ENCODE measurements around the gene BANF1.

DNA sequence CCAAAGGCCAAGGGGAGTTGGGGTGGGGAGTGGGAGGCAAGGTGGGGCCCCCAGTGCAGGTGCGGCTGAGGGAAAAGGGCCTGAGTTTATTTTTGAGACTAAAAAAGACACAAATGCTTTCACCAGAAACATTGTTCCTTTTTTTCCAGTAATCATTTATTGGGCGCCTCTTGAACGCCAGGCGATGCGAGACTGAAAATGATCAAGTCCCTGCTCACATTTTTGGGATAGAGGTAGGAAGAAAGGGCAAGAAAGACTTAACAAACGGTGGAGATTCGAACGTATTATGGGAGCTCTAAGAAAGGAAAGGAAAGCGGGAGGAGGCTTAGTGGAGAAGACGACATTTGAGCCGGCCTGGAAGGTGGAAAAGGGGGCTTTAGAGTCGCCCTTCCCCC is 49.1 kb downstream of the BANF1 start:
- TF ChIP-seq, protein P1, sequence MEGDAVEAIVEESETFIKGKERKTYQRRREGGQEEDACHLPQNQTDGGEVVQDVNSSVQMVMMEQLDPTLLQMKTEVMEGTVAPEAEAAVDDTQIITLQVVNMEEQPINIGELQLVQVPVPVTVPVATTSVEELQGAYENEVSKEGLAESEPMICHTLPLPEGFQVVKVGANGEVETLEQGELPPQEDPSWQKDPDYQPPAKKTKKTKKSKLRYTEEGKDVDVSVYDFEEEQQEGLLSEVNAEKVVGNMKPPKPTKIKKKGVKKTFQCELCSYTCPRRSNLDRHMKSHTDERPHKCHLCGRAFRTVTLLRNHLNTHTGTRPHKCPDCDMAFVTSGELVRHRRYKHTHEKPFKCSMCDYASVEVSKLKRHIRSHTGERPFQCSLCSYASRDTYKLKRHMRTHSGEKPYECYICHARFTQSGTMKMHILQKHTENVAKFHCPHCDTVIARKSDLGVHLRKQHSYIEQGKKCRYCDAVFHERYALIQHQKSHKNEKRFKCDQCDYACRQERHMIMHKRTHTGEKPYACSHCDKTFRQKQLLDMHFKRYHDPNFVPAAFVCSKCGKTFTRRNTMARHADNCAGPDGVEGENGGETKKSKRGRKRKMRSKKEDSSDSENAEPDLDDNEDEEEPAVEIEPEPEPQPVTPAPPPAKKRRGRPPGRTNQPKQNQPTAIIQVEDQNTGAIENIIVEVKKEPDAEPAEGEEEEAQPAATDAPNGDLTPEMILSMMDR (IDR thresholded peaks at IDR 0.05; ENCODE audit: poor library complexity), result no peak
- TF ChIP-seq EZH2 (IDR thresholded peaks at IDR 0.05; ENCODE audit: borderline replicate concordance) (no peak), EZH2phosphoT487 (IDR thresholded peaks at IDR 0.05; ENCODE audit: low read depth, severe bottlenecking, unreplicated experiment) (no peak)
